ENCODE data around the gene TMEM135.

TMEM135 gene

DNA sequence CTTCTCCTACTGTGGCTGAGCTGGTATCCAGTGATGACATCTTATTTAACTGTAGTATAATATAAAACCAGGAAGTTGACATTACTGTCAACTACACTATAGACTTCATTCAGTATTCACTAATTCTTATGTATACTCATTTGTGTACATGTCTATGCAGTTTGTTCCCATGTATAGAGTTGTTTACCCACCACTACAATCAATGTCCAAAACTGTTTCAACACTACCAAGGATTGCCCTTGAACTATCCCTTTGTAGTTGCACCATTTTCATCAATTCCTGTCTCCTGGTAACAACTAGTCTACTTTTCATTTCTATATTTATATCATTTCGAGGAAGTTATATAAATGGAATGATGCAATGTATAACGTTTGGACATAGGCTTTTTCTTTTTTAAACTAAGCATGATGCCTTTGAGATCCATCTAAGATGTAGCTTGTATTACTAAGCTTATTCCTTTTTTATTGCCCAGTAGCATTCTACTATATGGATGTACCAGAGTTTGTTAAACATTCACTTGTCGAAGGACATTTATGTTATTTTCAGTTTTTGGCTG, 39.2 kb downstream of the TMEM135 start:
- TF ChIP-seq, protein P1, sequence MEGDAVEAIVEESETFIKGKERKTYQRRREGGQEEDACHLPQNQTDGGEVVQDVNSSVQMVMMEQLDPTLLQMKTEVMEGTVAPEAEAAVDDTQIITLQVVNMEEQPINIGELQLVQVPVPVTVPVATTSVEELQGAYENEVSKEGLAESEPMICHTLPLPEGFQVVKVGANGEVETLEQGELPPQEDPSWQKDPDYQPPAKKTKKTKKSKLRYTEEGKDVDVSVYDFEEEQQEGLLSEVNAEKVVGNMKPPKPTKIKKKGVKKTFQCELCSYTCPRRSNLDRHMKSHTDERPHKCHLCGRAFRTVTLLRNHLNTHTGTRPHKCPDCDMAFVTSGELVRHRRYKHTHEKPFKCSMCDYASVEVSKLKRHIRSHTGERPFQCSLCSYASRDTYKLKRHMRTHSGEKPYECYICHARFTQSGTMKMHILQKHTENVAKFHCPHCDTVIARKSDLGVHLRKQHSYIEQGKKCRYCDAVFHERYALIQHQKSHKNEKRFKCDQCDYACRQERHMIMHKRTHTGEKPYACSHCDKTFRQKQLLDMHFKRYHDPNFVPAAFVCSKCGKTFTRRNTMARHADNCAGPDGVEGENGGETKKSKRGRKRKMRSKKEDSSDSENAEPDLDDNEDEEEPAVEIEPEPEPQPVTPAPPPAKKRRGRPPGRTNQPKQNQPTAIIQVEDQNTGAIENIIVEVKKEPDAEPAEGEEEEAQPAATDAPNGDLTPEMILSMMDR (conservative IDR thresholded peaks at IDR 0.05; ENCODE audit: low read length): no peak
- H3K4me3 ChIP-seq (ENCODE audit: low read length): no peak overlapping the region
- DNase-seq (ENCODE audit: low read depth): no peak

DNA sequence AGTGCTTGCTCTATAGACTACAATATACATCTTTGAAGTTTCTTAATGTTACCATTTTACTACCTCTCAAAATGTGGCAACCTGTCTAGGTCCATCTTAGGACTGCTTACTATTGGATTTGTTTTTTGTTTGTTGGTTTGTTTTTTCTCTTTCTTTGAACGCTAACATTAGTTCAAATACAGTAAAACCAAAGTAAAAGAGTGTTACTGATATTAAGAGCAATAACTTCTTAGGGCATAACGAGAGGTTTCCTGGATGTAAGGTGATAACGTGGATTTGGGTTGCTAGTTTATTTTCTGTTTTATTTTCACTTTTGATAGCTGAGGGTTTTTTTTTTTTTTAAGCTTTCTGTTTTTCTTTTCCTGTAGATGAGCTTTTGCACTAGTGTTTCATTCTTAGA, 43.6 kb downstream of the TMEM135 start:
- TF ChIP-seq, protein P1 (conservative IDR thresholded peaks at IDR 0.05; ENCODE audit: low read length): no peak
- DNase-seq (ENCODE audit: low read depth): no peak
- no peak overlapping the region for H3K4me3 ChIP-seq (ENCODE audit: low read length)

DNA sequence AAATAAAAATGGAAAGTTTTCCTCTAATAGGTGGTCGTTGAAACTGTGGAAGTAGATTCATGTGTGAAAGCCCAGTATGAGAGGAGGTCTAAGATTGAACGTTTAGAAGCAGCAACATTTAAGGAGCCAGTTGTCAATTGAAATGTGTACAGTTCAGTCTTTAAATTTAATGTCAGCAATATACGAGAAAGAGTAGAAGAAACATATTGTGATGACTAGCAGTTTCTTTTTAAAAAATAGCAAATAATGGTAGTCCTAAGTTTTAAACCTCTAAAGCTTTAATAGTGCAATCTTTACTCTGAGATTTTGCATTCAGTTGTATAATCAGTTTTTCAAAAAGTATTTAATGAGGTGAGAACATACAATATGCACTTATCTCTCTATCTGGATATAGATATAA, 44.9 kb downstream of the TMEM135 start:
- DNase-seq (ENCODE audit: low read depth): no peak
- no peak overlapping the region for H3K4me3 ChIP-seq (ENCODE audit: low read length)
- TF ChIP-seq, protein P1 (conservative IDR thresholded peaks at IDR 0.05; ENCODE audit: low read length): no peak

DNA sequence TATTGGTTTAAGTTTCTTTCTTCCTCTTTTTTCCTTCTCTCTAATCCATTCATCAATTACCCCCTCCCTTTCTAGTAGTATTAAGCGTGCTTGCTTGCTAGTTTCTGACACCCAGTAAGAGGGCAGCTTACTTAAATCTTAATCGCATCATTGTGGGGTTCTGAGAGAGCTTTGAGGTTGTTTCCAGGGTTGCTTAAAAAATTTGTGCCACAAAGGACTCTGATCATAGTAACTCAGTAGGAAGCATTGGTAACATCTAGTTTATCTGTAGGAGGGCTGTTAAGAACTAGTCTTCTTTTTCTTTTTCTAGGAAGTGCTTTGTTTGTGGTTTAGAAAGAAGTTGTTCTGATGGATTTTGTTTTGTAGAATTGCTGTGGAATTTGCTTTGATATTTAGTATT, 45.3 kb downstream of the TMEM135 start:
- no peak for DNase-seq (ENCODE audit: low read depth)
- no peak overlapping the region for H3K4me3 ChIP-seq (ENCODE audit: low read length)
- TF ChIP-seq, protein P1 (conservative IDR thresholded peaks at IDR 0.05; ENCODE audit: low read length): no peak

DNA sequence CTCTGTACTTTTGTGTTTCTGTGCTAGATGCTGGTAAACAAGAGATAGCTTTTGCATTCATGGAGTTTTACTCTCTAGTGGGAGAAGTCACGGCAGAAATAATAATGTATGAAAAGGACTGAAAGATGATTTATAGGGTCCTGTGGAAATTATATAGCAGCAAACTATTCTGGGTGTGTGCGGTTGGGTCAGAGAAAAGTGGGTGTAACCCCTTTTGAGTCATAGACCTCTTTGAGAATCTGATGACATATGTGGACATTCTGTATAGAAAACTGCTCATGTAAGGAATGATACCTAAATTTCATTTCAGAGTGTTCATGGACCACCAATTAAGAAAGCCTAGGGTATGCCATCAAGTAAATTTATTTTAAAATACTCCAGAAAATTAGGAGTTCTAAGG, 54.4 kb downstream of the TMEM135 start:
- peak; percentile 4 for DNase-seq (ENCODE audit: low read depth)
- H3K4me3 ChIP-seq (ENCODE audit: low read length): no peak overlapping the region
- TF ChIP-seq, protein P1 (conservative IDR thresholded peaks at IDR 0.05; ENCODE audit: low read length): no peak

DNA sequence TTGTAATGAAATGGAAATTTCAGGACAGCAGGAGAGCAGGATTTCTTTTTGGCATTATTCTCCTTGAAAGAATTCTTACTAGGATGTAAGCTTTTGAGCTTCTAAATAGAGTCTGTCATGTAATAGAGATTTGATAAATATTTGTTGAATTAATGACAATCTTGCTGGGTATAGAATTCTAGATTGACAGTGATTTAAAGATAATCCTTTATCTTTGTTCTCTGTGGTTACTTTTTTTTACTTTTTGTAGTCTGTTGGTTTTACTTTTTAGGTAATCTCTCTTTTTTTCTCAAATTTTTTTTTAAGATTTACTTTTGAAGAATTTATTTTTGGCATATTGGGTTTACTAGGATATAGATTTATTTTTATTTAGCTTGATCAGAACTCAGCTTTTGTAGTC, 54.8 kb downstream of the TMEM135 start:
- no peak overlapping the region for H3K4me3 ChIP-seq (ENCODE audit: low read length)
- TF ChIP-seq, protein P1 (conservative IDR thresholded peaks at IDR 0.05; ENCODE audit: low read length): no peak
- no peak for DNase-seq (ENCODE audit: low read depth)

DNA sequence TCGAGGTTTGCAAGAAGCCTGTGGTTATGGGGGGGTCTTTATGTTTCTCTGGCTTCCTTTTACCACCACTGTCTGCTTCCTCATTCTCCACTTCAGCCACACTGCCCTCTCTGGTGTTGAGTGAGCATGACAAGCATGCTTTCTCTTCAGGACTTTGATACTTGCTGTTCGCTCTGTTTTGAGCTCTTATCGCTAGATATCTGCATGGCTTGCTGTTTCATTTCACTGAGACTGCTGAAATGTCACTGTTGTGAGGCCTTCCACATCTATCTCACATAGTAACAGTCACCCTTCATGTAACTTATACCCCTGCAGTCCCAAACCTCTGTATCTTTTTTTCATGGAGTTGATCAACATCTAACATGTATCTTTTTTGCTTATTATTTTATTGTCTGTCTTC, 59.8 kb downstream of the TMEM135 start:
- no peak overlapping the region for H3K4me3 ChIP-seq (ENCODE audit: low read length)
- DNase-seq (ENCODE audit: low read depth): peak; percentile 15
- TF ChIP-seq, protein P1 (conservative IDR thresholded peaks at IDR 0.05; ENCODE audit: low read length): peak; percentile 69

Measured in AG10803 (cell line).